ENCODE data around the gene MOB3A. TPM values are rescaled to one million over a fixed set of nuclear protein-coding genes. Genes with fewer than 3 reads are reported as not detected.

Gene MOB3A
- total and polyA plus RNA-seq, 2 experiments from 2014 or later, result 2.9 to 5.9 TPM

- no peak for TF ChIP-seq ZNF462 (CRISPR knock-in tag; IDR thresholded peaks at IDR 0.05)
- no peak for TF ChIP-seq EZH2 (IDR thresholded peaks at IDR 0.05; ENCODE audit: low read depth, unreplicated experiment)
- TF ChIP-seq JUNB (IDR thresholded peaks at IDR 0.05; ENCODE audit: unreplicated experiment), result no peak
- no peak for TF ChIP-seq CTCF (conservative IDR thresholded peaks at IDR 0.05; ENCODE audit: low read depth in 2 of 2)
Measured at GRCh38 chr19:2135474-2136402, 39.6 kb upstream of the MOB3A start (continued).
